ENCODE data around the gene DUSP2. TPM values are rescaled to one million over a fixed set of nuclear protein-coding genes. Genes with fewer than 3 reads are reported as not detected.
A peak's percentile ranks its signal among the peaks of the same experiment; 100 is the strongest.

DUSP2 gene
- total RNA-seq, 3 donors from 2014 or later = 1.9 to 57.5 (median 12.8) TPM

GRCh38 chr2:96099861-96100798 is 45.1 kb downstream of the DUSP2 start:
- Histone ChIP-seq H3K4me1 (no peaks in the 10 kb centered on the region), H3K36me3 (no peaks in the 10 kb centered on the region), H3K27ac (peak overlapping the region in 1 of 2 donors; percentile 20), H3K9me3 (peaks cover 1 to 10% of the 10 kb centered on the region in 2 donors), H3K4me3 (no peak overlapping the region), H3K27me3 (no peaks in the 10 kb centered on the region)
- TF ChIP-seq CTCF (IDR thresholded peaks at IDR 0.05) = no peak
- TF ChIP-seq POLR2AphosphoS5 (IDR thresholded peaks at IDR 0.05) = no peak
- TF ChIP-seq POLR2A (IDR thresholded peaks at IDR 0.05) = no peak
- DNase-seq (ENCODE audit: low spot score in 2 of 2) = peak in 1 of 2 donors; percentile 35
- intact Hi-C loops (cut with DNase I; ENCODE audit: low total_unique reads) = no loop called here

- H3K27me3 ChIP-seq = no peaks in the 10 kb centered on the region
- no peaks in the 10 kb centered on the region for H3K4me1 ChIP-seq
- H3K4me3 ChIP-seq = no peak overlapping the region
- no peak for TF ChIP-seq POLR2AphosphoS5 (IDR thresholded peaks at IDR 0.05)
- TF ChIP-seq CTCF (IDR thresholded peaks at IDR 0.05) = no peak
- TF ChIP-seq POLR2A (IDR thresholded peaks at IDR 0.05) = no peak
- H3K9me3 ChIP-seq = peaks cover 0 to 5% of the 10 kb centered on the region in 2 donors
- DNase-seq (ENCODE audit: low spot score in 2 of 2) = peak; percentile 8 to 46
- peak overlapping the region in 1 of 2 donors; percentile 40 for H3K27ac ChIP-seq
- no peaks in the 10 kb centered on the region for H3K36me3 ChIP-seq
- intact Hi-C loops (cut with DNase I; ENCODE audit: low total_unique reads) = no loop called here
Observed at GRCh38 chr2:96098900-96099590, 46.2 kb downstream of the DUSP2 start.

- intact Hi-C loops (cut with DNase I; ENCODE audit: low total_unique reads) = no loop called here
- Histone ChIP-seq H3K36me3 (no peaks in the 10 kb centered on the region), H3K4me3 (no peak overlapping the region), H3K4me1 (no peaks in the 10 kb centered on the region), H3K9me3 (peaks cover 0 to 5% of the 10 kb centered on the region in 2 donors), H3K27me3 (no peaks in the 10 kb centered on the region), H3K27ac (peak overlapping the region in 1 of 2 donors; percentile 43)
- TF ChIP-seq POLR2A (IDR thresholded peaks at IDR 0.05) = no peak
- TF ChIP-seq POLR2AphosphoS5 (IDR thresholded peaks at IDR 0.05) = no peak
- no peak for TF ChIP-seq CTCF (IDR thresholded peaks at IDR 0.05)
- peak; percentile 6 to 19 for DNase-seq (ENCODE audit: low spot score in 2 of 2)
Observed at GRCh38 chr2:96097951-96098823, 47.1 kb downstream of the DUSP2 start.

- no peak overlapping the region for H3K27ac ChIP-seq
- intact Hi-C loops (cut with DNase I; ENCODE audit: low total_unique reads) = no loop called here
- peaks cover 0 to 5% of the 10 kb centered on the region in 2 donors for H3K9me3 ChIP-seq
- H3K36me3 ChIP-seq = no peaks in the 10 kb centered on the region
- TF ChIP-seq POLR2AphosphoS5 (IDR thresholded peaks at IDR 0.05) = no peak
- no peak for TF ChIP-seq POLR2A (IDR thresholded peaks at IDR 0.05)
- no peak for TF ChIP-seq CTCF (IDR thresholded peaks at IDR 0.05)
- no peaks in the 10 kb centered on the region for H3K4me1 ChIP-seq
- no peak overlapping the region for H3K4me3 ChIP-seq
- DNase-seq (ENCODE audit: low spot score in 2 of 2) = no peak
- H3K27me3 ChIP-seq = no peaks in the 10 kb centered on the region
Observed at GRCh38 chr2:96097441-96097840, 47.8 kb downstream of the DUSP2 start.
